Liver (tissue), 9 donors: ENCODE results near the gene ADAMTS3. TPM values are rescaled to one million over a fixed set of nuclear protein-coding genes. Genes with fewer than 3 reads are reported as not detected.

ENCODE experiments used
- DNase-seq: peaks from one replicate; pipeline ENCODE4 v3.0.0-alpha.2; 2017; ENCODE audit warnings: low spot score
- H3K27ac ChIP-seq, 2 donors: one replicate each; pipeline ENCODE4 v1.7.0; 2013; ENCODE audit warnings: inconsistent platforms in 2 of 2, low read length in 2 of 2, control low read depth in 1 of 2, low read depth in 1 of 2, mild to moderate bottlenecking in 1 of 2
- H3K27me3 ChIP-seq, 4 donors: one replicate each; pipeline versions ENCODE4 v1.6.1 to v1.7.0; 2013; ENCODE audit warnings: low read length in 3 of 4, inconsistent platforms in 1 of 4, mild to moderate bottlenecking in 1 of 4, moderate library complexity in 1 of 4; ENCODE audit not compliant: control insufficient read depth in 4 of 4, insufficient read depth in 4 of 4
- H3K36me3 ChIP-seq, 4 donors: one replicate each; pipeline versions ENCODE4 v1.6.1 to v1.7.0; 2013; ENCODE audit warnings: low read length in 3 of 4, mild to moderate bottlenecking in 3 of 4, low read depth in 1 of 4, moderate library complexity in 1 of 4; ENCODE audit not compliant: control insufficient read depth in 4 of 4, insufficient read depth in 3 of 4
- H3K4me1 ChIP-seq, 4 donors: one replicate each; pipeline versions ENCODE4 v1.6.1 to v1.7.0; 2013; ENCODE audit warnings: low read length in 3 of 4, mild to moderate bottlenecking in 3 of 4, moderate library complexity in 1 of 4; ENCODE audit not compliant: control insufficient read depth in 4 of 4, insufficient read depth in 4 of 4
- H3K4me3 ChIP-seq, 3 donors: one replicate each; pipeline versions ENCODE4 v1.6.1 to v1.7.0; 2013; ENCODE audit warnings: low read length in 3 of 3, control low read depth in 1 of 3, low read depth in 1 of 3, mild to moderate bottlenecking in 1 of 3
- H3K9ac ChIP-seq, 2 donors: one replicate each; pipeline ENCODE4 v1.7.0; 2013; ENCODE audit warnings: low read length in 2 of 2, mild to moderate bottlenecking in 2 of 2, moderate library complexity in 2 of 2, control low read depth in 1 of 2, low read depth in 1 of 2
- H3K9me3 ChIP-seq, 4 donors: one replicate each; pipeline versions ENCODE4 v1.6.1 to v1.7.0; 2013; ENCODE audit warnings: low read length in 3 of 4; ENCODE audit not compliant: control insufficient read depth in 4 of 4
- EGR1 ChIP-seq, 2 donors: IDR thresholded peaks; 2 replicates each; pipeline ENCODE4 v1.6.1; 2016 to 2018; ENCODE audit warnings: antibody characterized with exemption in 2 of 2, low read depth in 2 of 2
- FOXA1 ChIP-seq: IDR thresholded peaks from 2 replicates; pipeline ENCODE4 v1.6.1; 2016; ENCODE audit warnings: antibody characterized with exemption
- FOXA2 ChIP-seq: IDR thresholded peaks from 2 replicates; pipeline ENCODE4 v1.6.1; 2016; ENCODE audit warnings: antibody characterized with exemption
- GABPA ChIP-seq, 2 donors: IDR thresholded peaks in 1 of 2; conservative IDR thresholded peaks in 1 of 2; 2 replicates each; pipeline ENCODE4 v1.6.1; 2016; ENCODE audit warnings: antibody characterized with exemption in 2 of 2, mild to moderate bottlenecking in 1 of 2, moderate library complexity in 1 of 2
- HNF4A ChIP-seq, 2 donors: conservative IDR thresholded peaks; 2 replicates each; pipeline ENCODE4 v1.6.1; 2016; ENCODE audit warnings: antibody characterized with exemption in 2 of 2, mild to moderate bottlenecking in 2 of 2
- HNF4G ChIP-seq: IDR thresholded peaks from 2 replicates; pipeline ENCODE4 v1.6.1; 2016; ENCODE audit warnings: antibody characterized with exemption
- RAD21 ChIP-seq, 2 donors: IDR thresholded peaks; 2 replicates each; pipeline ENCODE4 v1.6.1; 2016; ENCODE audit warnings: antibody characterized with exemption in 2 of 2, mild to moderate bottlenecking in 2 of 2
- SP1 ChIP-seq: IDR thresholded peaks from 2 replicates; pipeline ENCODE4 v1.6.1; 2018; ENCODE audit warnings: antibody characterized with exemption, mild to moderate bottlenecking
- TAF1 ChIP-seq: conservative IDR thresholded peaks from 2 replicates; pipeline ENCODE4 v1.6.1; 2016; ENCODE audit warnings: antibody characterized with exemption, mild to moderate bottlenecking
- YY1 ChIP-seq: IDR thresholded peaks from 2 replicates; pipeline ENCODE4 v1.6.1; 2016; ENCODE audit warnings: antibody characterized with exemption, mild to moderate bottlenecking
- WGBS: extraction: QIAGEN DNeasy Blood & Tissue Kit; methylation state at CpG from one replicate; pipeline ENCODE4 v1.1.7; 2013; 5-methylcytosine and 5-hydroxymethylcytosine counted together
- polyA plus RNA-seq, 2 donors: library from polyadenylated mRNA; stranded (reverse) in 1 of 2; unstranded in 1 of 2; fragments of 200-250 nt in 1 of 2; fragments of >200 nt in 1 of 2; fragmentation: Nextera tagmentation in 1 of 2; extraction: Ambion mirVana in 1 of 2; gene quantifications; one replicate each; pipeline versions ENCODE4 v1.2.1 to v1.2.3, GENCODE V29; 2013 to 2015
- total RNA-seq, 2 donors: library from RNA; depleted of rRNA; stranded (reverse); fragments of >200 nt; gene quantifications; one replicate each; pipeline ENCODE4 v1.2.3, GENCODE V29; 2014
- TF ChIP-seq, protein P1 (sequence below): IDR thresholded peaks from 2 replicates; pipeline ENCODE4 v1.6.1; 2016; ENCODE audit warnings: antibody characterized with exemption, mild to moderate bottlenecking
- TF ChIP-seq, protein P2 (sequence below): fragments of 150-350 bp; IDR thresholded peaks from 2 replicates; pipeline ENCODE4 v1.5.1; 2017; ENCODE audit warnings: improper control_type of control experiment, low read depth, low read length; ENCODE audit not compliant: missing input control
- TF ChIP-seq, protein P3 (sequence below): IDR thresholded peaks from 2 replicates; pipeline ENCODE4 v1.6.1; 2016; ENCODE audit warnings: antibody characterized with exemption
- TF ChIP-seq, protein P4 (sequence below): IDR thresholded peaks from 2 replicates; pipeline ENCODE4 v1.6.1; 2016; ENCODE audit warnings: antibody characterized with exemption
- donor health status: healthy.
- donor health status: healthy.
- donor health status: healthy.
- donor health status: healthy.
- donor health status: healthy.

Gene ADAMTS3
- total and polyA plus RNA-seq, 4 donors: 0.12 to 1.9 (median 0.25) TPM; not detected in 1

DNA sequence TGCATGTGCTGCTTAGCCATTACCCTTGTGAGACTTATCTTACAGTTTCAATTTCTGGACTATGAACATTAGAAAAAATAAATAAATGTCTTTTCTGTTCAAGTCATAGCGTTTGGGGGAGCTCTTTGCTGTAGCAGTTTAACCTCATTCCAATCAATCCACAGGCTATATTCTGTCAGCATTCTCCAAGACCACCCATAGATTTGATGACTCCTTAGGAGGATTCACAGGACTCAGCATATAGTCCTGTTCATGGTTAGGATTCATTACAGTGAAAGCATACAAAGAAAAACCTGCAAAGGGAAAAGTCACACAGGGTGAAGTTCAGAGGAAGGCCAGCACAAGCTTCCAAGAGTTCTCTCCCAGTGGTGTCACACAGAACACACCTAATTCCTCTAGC, 180.5 kb downstream of the ADAMTS3 start:
- Histone ChIP-seq H3K4me1 (no peaks in the 10 kb centered on the region), H3K27me3 (no peaks in the 10 kb centered on the region), H3K9ac (no peak overlapping the region), H3K27ac (no peak overlapping the region), H3K36me3 (no peaks in the 10 kb centered on the region), H3K4me3 (no peak overlapping the region), H3K9me3 (no peaks in the 10 kb centered on the region)
- 71% methylated on average over 1 of the region's 1 CpG for WGBS
- DNase-seq: no peak
- no peak for TF ChIP-seq FOXA2
- no peak for TF ChIP-seq FOXA1
- TF ChIP-seq SP1: no peak
- TF ChIP-seq, protein P1, sequence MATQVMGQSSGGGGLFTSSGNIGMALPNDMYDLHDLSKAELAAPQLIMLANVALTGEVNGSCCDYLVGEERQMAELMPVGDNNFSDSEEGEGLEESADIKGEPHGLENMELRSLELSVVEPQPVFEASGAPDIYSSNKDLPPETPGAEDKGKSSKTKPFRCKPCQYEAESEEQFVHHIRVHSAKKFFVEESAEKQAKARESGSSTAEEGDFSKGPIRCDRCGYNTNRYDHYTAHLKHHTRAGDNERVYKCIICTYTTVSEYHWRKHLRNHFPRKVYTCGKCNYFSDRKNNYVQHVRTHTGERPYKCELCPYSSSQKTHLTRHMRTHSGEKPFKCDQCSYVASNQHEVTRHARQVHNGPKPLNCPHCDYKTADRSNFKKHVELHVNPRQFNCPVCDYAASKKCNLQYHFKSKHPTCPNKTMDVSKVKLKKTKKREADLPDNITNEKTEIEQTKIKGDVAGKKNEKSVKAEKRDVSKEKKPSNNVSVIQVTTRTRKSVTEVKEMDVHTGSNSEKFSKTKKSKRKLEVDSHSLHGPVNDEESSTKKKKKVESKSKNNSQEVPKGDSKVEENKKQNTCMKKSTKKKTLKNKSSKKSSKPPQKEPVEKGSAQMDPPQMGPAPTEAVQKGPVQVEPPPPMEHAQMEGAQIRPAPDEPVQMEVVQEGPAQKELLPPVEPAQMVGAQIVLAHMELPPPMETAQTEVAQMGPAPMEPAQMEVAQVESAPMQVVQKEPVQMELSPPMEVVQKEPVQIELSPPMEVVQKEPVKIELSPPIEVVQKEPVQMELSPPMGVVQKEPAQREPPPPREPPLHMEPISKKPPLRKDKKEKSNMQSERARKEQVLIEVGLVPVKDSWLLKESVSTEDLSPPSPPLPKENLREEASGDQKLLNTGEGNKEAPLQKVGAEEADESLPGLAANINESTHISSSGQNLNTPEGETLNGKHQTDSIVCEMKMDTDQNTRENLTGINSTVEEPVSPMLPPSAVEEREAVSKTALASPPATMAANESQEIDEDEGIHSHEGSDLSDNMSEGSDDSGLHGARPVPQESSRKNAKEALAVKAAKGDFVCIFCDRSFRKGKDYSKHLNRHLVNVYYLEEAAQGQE: no peak
- no peak for TF ChIP-seq HNF4G
- TF ChIP-seq, protein P2, sequence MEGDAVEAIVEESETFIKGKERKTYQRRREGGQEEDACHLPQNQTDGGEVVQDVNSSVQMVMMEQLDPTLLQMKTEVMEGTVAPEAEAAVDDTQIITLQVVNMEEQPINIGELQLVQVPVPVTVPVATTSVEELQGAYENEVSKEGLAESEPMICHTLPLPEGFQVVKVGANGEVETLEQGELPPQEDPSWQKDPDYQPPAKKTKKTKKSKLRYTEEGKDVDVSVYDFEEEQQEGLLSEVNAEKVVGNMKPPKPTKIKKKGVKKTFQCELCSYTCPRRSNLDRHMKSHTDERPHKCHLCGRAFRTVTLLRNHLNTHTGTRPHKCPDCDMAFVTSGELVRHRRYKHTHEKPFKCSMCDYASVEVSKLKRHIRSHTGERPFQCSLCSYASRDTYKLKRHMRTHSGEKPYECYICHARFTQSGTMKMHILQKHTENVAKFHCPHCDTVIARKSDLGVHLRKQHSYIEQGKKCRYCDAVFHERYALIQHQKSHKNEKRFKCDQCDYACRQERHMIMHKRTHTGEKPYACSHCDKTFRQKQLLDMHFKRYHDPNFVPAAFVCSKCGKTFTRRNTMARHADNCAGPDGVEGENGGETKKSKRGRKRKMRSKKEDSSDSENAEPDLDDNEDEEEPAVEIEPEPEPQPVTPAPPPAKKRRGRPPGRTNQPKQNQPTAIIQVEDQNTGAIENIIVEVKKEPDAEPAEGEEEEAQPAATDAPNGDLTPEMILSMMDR: no peak
- no peak for TF ChIP-seq YY1
- no peak for TF ChIP-seq RAD21 (IDR thresholded peaks at IDR 0.05)
- no peak for TF ChIP-seq HNF4A (conservative IDR thresholded peaks at IDR 0.05)

DNA sequence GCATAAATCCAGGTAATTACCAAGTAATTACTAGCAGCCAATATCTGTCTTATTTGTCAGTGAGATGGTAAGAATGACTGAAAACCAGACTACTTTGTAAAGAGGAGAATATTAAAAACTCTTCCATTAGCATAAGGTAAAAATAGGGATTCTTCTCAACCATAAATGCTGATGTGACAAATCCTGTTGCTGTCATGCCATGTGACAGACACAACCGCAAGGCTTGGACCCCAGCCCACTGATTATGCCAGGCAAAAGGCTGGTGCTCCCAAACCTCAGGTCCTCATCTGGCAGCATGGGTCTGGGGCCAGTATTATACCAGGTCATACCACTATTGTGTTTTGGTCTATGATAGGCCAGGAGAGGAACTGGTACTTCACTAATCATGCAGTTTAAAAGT, 181.1 kb downstream of the ADAMTS3 start:
- DNase-seq: no peak
- Histone ChIP-seq H3K9me3 (no peaks in the 10 kb centered on the region), H3K27ac (no peak overlapping the region), H3K27me3 (no peaks in the 10 kb centered on the region), H3K4me1 (no peaks in the 10 kb centered on the region), H3K9ac (no peak overlapping the region), H3K4me3 (no peak overlapping the region), H3K36me3 (no peaks in the 10 kb centered on the region)
- 88% methylated on average over 1 of the region's 1 CpG for WGBS
- TF ChIP-seq, protein P2: no peak
- TF ChIP-seq, protein P3, sequence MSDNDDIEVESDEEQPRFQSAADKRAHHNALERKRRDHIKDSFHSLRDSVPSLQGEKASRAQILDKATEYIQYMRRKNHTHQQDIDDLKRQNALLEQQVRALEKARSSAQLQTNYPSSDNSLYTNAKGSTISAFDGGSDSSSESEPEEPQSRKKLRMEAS: no peak
- no peak for TF ChIP-seq SP1
- no peak for TF ChIP-seq HNF4G
- TF ChIP-seq GABPA (IDR thresholded peaks at IDR 0.05 in 1 of 2, conservative IDR thresholded peaks at IDR 0.05 in 1 of 2): no peak
- TF ChIP-seq FOXA1: no peak
- TF ChIP-seq RAD21 (IDR thresholded peaks at IDR 0.05): no peak
- TF ChIP-seq, protein P4, sequence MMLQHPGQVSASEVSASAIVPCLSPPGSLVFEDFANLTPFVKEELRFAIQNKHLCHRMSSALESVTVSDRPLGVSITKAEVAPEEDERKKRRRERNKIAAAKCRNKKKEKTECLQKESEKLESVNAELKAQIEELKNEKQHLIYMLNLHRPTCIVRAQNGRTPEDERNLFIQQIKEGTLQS: no peak
- TF ChIP-seq FOXA2: no peak
- TF ChIP-seq HNF4A (conservative IDR thresholded peaks at IDR 0.05): no peak
- TF ChIP-seq TAF1: no peak
- TF ChIP-seq EGR1 (IDR thresholded peaks at IDR 0.05; ENCODE audit: low read depth in 2 of 2): no peak
